DND-41 (cell line): Measurements from ENCODE around the gene FCN1.

Experiments
- ATAC-seq: fragments of 200-7000 bp; cut with Tn5 transposase; 3 replicates; pipeline ENCODE4 v1.9.1; 2021; ENCODE audit warnings: low read depth; ENCODE audit not compliant: insufficient read depth
- DNase-seq: peaks from one replicate; pipeline ENCODE4 v3.0.0-alpha.2; 2020
- H2AFZ ChIP-seq: 2 replicates; pipeline ENCODE4 v1.6.0; 2012; ENCODE audit warnings: low read depth, low read length
- H3K27ac ChIP-seq: 2 replicates; pipeline ENCODE4 v1.5.1; 2012; ENCODE audit warnings: low read length, inconsistent platforms
- H3K27me3 ChIP-seq: fragments of 200-600 bp; sonication (generic); 2 replicates; pipeline ENCODE4 v1.6.0; 2012; ENCODE audit warnings: low read length, mild to moderate bottlenecking, inconsistent platforms; ENCODE audit not compliant: insufficient read depth, poor library complexity
- H3K36me3 ChIP-seq: 2 replicates; pipeline ENCODE4 v1.5.1; 2012; ENCODE audit warnings: low read length, inconsistent platforms; ENCODE audit not compliant: insufficient read depth
- H3K4me1 ChIP-seq: 2 replicates; pipeline ENCODE4 v1.5.1; 2012; ENCODE audit warnings: mild to moderate bottlenecking, low read length; ENCODE audit not compliant: insufficient read depth
- H3K4me2 ChIP-seq: 2 replicates; pipeline ENCODE4 v1.6.0; 2012; ENCODE audit warnings: mild to moderate bottlenecking, moderate library complexity, low read length, inconsistent platforms; ENCODE audit not compliant: insufficient read depth
- H3K4me3 ChIP-seq, 2 experiments: fragments of 200-600 bp in 1 of 2; shearing (Covaris generic) in 1 of 2; 2 replicates each; pipeline ENCODE4 v1.5.1; 2012 to 2016; ENCODE audit warnings: inconsistent platforms in 2 of 2, low read length in 2 of 2, mild to moderate bottlenecking in 2 of 2, low read depth in 1 of 2, moderate library complexity in 1 of 2
- H3K79me2 ChIP-seq: 2 replicates; pipeline ENCODE4 v1.6.0; 2012; ENCODE audit warnings: low read length, inconsistent platforms; ENCODE audit not compliant: insufficient read depth
- H3K9ac ChIP-seq: 2 replicates; pipeline ENCODE4 v1.6.0; 2012; ENCODE audit warnings: low read depth, mild to moderate bottlenecking, inconsistent platforms, low read length, moderate library complexity
- H3K9me3 ChIP-seq: 2 replicates; pipeline ENCODE4 v1.5.1; 2012; ENCODE audit warnings: low read length, moderate library complexity, mild to moderate bottlenecking, inconsistent platforms; ENCODE audit not compliant: insufficient read depth, severe bottlenecking
- H4K20me1 ChIP-seq: 2 replicates; pipeline ENCODE4 v1.6.0; 2012; ENCODE audit warnings: low read length; ENCODE audit not compliant: insufficient read depth
- EZH2 ChIP-seq: IDR thresholded peaks from 3 replicates; pipeline ENCODE4 v1.6.1; 2012; ENCODE audit warnings: borderline replicate concordance, low read depth, mild to moderate bottlenecking, moderate library complexity, low read length, inconsistent platforms; ENCODE audit not compliant: severe bottlenecking
- TF ChIP-seq, protein P1 (sequence below): IDR thresholded peaks from 2 replicates; pipeline ENCODE4 v1.5.1; 2012; ENCODE audit warnings: borderline replicate concordance, low read length, moderate library complexity, mild to moderate bottlenecking; ENCODE audit not compliant: poor library complexity, severe bottlenecking; ENCODE audit errors: extremely low read depth

The FCN1 gene

DNA sequence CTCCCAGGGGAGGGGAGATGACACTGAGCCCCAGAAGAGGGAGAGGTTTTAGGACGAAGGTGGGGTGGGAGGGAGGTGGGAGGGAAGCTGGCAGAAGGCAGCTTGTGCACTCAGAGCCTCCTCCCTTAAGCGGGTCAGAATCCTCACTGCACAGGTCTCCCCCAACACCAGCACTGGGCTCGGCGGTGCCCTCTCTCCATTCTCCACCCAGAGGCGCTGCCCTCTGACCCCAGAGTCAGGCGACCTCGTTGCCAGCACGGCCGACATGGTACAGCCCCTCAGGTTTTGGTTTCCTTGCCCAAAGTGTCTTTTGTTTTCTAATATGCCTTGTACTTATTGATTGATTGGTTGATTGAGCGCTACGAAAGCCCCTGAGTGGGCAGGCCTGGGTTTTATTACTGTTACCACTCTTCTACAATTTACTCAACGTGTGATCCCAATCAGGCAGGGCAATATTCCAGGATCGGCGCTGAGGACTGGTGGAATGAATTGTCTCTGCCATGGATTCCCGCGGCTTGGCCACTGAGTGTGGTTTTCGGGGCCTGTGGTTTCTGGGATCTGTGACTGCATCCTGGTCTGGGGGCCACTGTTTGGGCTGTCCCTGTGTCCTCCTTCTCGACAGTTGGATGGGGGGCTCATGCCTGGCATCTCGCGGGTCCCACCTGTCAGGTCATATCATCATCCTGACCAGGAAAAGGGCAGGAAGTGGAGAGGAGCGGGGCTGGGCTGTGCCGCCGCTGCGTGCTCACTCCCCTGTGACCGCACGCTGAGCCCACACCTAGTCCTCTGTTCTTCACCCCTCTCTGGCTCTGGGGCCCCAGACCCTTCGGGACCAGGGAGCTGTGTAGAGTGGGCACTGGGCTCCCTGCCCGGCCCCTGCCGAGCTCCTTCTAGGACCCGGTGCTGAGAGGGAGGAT, 46.7 kb downstream of the FCN1 start:
- H3K27ac ChIP-seq = no peak overlapping the region
- H3K4me2 ChIP-seq = no peak overlapping the region
- ATAC-seq = no peak
- DNase-seq = no peak
- H3K4me3 ChIP-seq = no peak overlapping the region
- no peaks in the 10 kb centered on the region for H3K36me3 ChIP-seq
- no peaks in the 10 kb centered on the region for H4K20me1 ChIP-seq
- no peaks in the 10 kb centered on the region for H3K4me1 ChIP-seq
- no peaks in the 10 kb centered on the region for H3K79me2 ChIP-seq
- TF ChIP-seq, protein P1, sequence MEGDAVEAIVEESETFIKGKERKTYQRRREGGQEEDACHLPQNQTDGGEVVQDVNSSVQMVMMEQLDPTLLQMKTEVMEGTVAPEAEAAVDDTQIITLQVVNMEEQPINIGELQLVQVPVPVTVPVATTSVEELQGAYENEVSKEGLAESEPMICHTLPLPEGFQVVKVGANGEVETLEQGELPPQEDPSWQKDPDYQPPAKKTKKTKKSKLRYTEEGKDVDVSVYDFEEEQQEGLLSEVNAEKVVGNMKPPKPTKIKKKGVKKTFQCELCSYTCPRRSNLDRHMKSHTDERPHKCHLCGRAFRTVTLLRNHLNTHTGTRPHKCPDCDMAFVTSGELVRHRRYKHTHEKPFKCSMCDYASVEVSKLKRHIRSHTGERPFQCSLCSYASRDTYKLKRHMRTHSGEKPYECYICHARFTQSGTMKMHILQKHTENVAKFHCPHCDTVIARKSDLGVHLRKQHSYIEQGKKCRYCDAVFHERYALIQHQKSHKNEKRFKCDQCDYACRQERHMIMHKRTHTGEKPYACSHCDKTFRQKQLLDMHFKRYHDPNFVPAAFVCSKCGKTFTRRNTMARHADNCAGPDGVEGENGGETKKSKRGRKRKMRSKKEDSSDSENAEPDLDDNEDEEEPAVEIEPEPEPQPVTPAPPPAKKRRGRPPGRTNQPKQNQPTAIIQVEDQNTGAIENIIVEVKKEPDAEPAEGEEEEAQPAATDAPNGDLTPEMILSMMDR = no peak
- no peak for TF ChIP-seq EZH2
- no peaks in the 10 kb centered on the region for H3K9me3 ChIP-seq
- H3K27me3 ChIP-seq = no peaks in the 10 kb centered on the region
- no peak overlapping the region for H2AFZ ChIP-seq
- no peak overlapping the region for H3K9ac ChIP-seq

DNA sequence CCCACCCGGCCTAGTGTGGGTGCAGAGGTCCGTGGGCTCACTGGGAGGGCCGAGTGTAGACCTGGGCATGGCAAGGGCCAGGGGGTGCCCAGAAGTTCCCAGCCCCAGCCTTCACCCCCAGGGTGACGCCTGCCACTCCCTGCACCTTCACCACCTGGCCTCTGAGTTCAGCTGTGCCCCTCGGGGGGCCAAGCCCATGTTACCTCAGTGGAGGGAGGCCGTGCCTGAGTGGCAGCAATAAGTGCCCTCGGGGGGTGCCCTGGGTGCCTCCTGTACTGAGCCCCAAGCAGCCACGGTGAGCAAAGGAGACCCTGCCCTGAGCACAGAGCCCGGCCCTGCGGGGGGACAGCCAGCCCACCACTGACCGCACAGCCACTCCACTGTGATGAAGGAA, 47.4 kb downstream of the FCN1 start:
- H4K20me1 ChIP-seq = no peaks in the 10 kb centered on the region
- no peak for TF ChIP-seq EZH2
- TF ChIP-seq, protein P1 = no peak
- H3K27ac ChIP-seq = no peak overlapping the region
- H3K4me3 ChIP-seq = no peak overlapping the region
- no peaks in the 10 kb centered on the region for H3K4me1 ChIP-seq
- H3K79me2 ChIP-seq = no peaks in the 10 kb centered on the region
- DNase-seq (no peak), ATAC-seq (no peak)
- no peak overlapping the region for H2AFZ ChIP-seq
- no peak overlapping the region for H3K9ac ChIP-seq
- no peaks in the 10 kb centered on the region for H3K27me3 ChIP-seq
- H3K9me3 ChIP-seq = no peaks in the 10 kb centered on the region
- no peaks in the 10 kb centered on the region for H3K36me3 ChIP-seq
- no peak overlapping the region for H3K4me2 ChIP-seq

DNA sequence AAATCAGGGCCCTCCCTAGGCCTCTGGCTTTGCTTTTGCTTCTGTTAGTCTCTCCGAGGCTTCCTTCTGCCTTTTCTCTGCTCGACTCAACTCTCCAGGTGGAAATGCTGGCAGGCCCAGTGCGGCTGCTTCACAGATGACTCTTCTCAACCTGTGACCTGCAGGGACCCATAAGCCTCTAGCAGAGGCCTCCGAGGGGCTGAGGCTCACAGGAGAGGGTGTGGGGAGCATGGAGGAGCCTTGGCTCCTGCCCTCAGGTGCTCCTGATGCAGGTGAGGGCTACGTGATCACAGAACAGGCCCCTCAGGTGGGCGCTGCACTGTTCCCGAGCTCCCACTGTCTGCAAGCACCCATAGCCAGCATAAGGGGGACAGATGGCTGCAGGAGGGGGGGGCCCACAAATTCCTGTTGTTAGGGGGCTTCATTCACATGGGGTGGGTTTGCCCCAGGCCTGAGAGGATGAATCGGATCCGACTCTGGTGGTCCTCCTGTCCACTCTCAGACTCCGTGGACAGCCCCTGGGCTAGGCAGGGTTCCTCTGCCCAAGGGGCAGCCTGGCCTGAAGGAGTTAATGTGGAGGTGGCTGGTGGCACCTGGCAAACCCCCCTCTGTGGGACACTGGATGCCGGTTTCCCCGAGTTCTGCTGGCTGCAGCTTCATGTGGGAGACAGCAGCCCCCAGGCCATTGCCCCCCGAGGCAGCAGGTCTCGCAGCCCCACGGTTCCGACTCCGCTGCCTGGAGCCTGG, 48.0 kb downstream of the FCN1 start:
- Histone ChIP-seq H3K27me3 (no peaks in the 10 kb centered on the region), H3K79me2 (no peaks in the 10 kb centered on the region), H2AFZ (no peak overlapping the region), H3K9me3 (no peaks in the 10 kb centered on the region), H3K4me2 (no peak overlapping the region), H3K9ac (no peak overlapping the region), H3K4me3 (no peak overlapping the region), H3K27ac (no peak overlapping the region), H3K4me1 (no peaks in the 10 kb centered on the region), H4K20me1 (no peaks in the 10 kb centered on the region), H3K36me3 (no peaks in the 10 kb centered on the region)
- DNase-seq (no peak), ATAC-seq (no peak)
- TF ChIP-seq, protein P1 = no peak
- TF ChIP-seq EZH2 = no peak
